ENCODE data around the gene TMEM86A. TPM values are rescaled to one million over a fixed set of nuclear protein-coding genes. Genes with fewer than 3 reads are reported as not detected.

TMEM86A gene
- total and polyA plus RNA-seq, 2 of the 8 experiments (the other 6 are each of a cell fraction or from before 2014, with no cell fraction given) = 1.5 to 1.7 TPM

GRCh38 chr11:18720808-18721560, 22.4 kb downstream of the TMEM86A start:
- H2BK15ac ChIP-seq (ENCODE audit: low read length) = peak overlapping the region; percentile 61; the same call in 1 of the 2 replicates
- H2AFZ ChIP-seq (ENCODE audit: low read length) = peak overlapping the region; percentile 99
- peaks cover 0 to 8% (median 5%) of the 10 kb centered on the region in 4 experiments; a peak in 5 of 7 replicates for H3K4me1 ChIP-seq (replicated peaks in 1 of 4; ENCODE audit: control insufficient read depth in 3 of 4, insufficient read depth in 4 of 4, low read length in 3 of 4)
- no peaks in the 10 kb centered on the region for H4K20me1 ChIP-seq (replicated peaks in 1 of 2; ENCODE audit: control insufficient read depth in 1 of 2, insufficient read depth in 2 of 2, low read length in 2 of 2)
- no peak overlapping the region for H3K56ac ChIP-seq (replicated peaks; ENCODE audit: insufficient read length, low read depth, low read length)
- no peak overlapping the region for H3K14ac ChIP-seq (ENCODE audit: insufficient read length)
- peaks cover 13% of the 10 kb centered on the region for H3K23me2 ChIP-seq (ENCODE audit: low read depth, low read length)
- H3K27me3 ChIP-seq (replicated peaks in 1 of 4; ENCODE audit: control insufficient read depth in 3 of 4, extremely low read depth in 1 of 4, insufficient read depth in 3 of 4, low read length in 3 of 4) = peaks cover 0 to 9% (median 3%) of the 10 kb centered on the region in 4 experiments; a peak in 2 of 7 replicates
- H3K9ac ChIP-seq (replicated peaks in 1 of 4; ENCODE audit: extremely low read depth in 1 of 4, low read depth in 3 of 4, low read length in 3 of 4) = peak overlapping the region in 2 of 4 experiments; percentile 63 to 68; a peak in 5 of 7 replicates
- H3K4me2 ChIP-seq (ENCODE audit: insufficient read depth in 1 of 2, low read depth in 2 of 2, low read length in 2 of 2) = peak overlapping the region; percentile 78 to 100
- no peak overlapping the region for H3K4ac ChIP-seq (replicated peaks; ENCODE audit: insufficient read length, low read depth, low read length)
- no peak overlapping the region for H2BK12ac ChIP-seq (ENCODE audit: low read depth, low read length)
- 9% methylated on average over 39 of the region's 41 CpGs; no CpG with 5 or more reads in 1 of the 2 experiments for WGBS, 2 experiments (ENCODE audit: extremely low coverage in 1 of 2, insufficient coverage in 1 of 2, insufficient read length in 1 of 2, insufficient replicate concordance in 2 of 2, low coverage in 1 of 2, low lambda C conversion rate in 2 of 2, missing lambda C conversion rate in 1 of 2)
- H2BK20ac ChIP-seq (ENCODE audit: low read length) = no peak overlapping the region
- no peak overlapping the region for H4K91ac ChIP-seq (replicated peaks; ENCODE audit: insufficient read length, low read length)
- H3K4me3 ChIP-seq (ENCODE audit: extremely low read depth in 1 of 4, insufficient read depth in 2 of 4, low read depth in 3 of 4, low read length in 4 of 4) = peak overlapping the region; percentile 48 to 86 (median 80)
- no peak overlapping the region for H2BK120ac ChIP-seq (replicated peaks; ENCODE audit: low read depth, low read length)
- H3K79me2 ChIP-seq (ENCODE audit: control insufficient read depth in 1 of 2, insufficient read depth in 2 of 2, low read length in 2 of 2) = no peaks in the 10 kb centered on the region
- H3K27ac ChIP-seq (ENCODE audit: low read depth, low read length) = no peak overlapping the region
- CTCF ChIA-PET (ENCODE audit: partially characterized antibody) = interaction anchor here (0.7 to 11.9 kb wide), 18 partner anchors 10 to 139 kb away, joined by 3 to 225 read pairs (median 8); partner anchors contain the start of gene TMEM86A
- H3K36me3 ChIP-seq (ENCODE audit: control insufficient read depth in 2 of 4, insufficient read depth in 4 of 4, low read length in 3 of 4) = no peaks in the 10 kb centered on the region
- FAIRE-seq (no peak), DNase-seq (ENCODE audit: low read depth in 1 of 2, low spot score in 2 of 2) (peak; percentile 75 to 96)
- H4K8ac ChIP-seq (ENCODE audit: extremely low read depth, insufficient read depth, low read length) = peak overlapping the region; percentile 79; the same call in 1 of the 2 replicates
- H4K5ac ChIP-seq (ENCODE audit: insufficient read length, low read depth, low read length) = no peak overlapping the region
- no peak overlapping the region for H2AK5ac ChIP-seq (ENCODE audit: low read depth, low read length)
- POLR2A ChIA-PET (ENCODE audit: partially characterized antibody) = interaction anchor here (0.8 to 2.6 kb wide), 4 partner anchors 8 to 195 kb away, joined by 3 to 10 read pairs (median 3); partner anchors contain the start of gene TSG101
- 0 out of 2 replicates have a peak overlapping the region, but pooled peaks have one; percentile 38 for H3K18ac ChIP-seq (ENCODE audit: extremely low read depth, low read length)
- no peaks in the 10 kb centered on the region for H3K9me3 ChIP-seq (ENCODE audit: insufficient read depth in 2 of 2, low read depth in 1 of 2, low read length in 1 of 2)
- no peak overlapping the region for H3K23ac ChIP-seq (ENCODE audit: insufficient read length)
- no peaks in the 10 kb centered on the region for H3K79me1 ChIP-seq (ENCODE audit: low read depth, low read length)
- no peak overlapping the region for H2BK5ac ChIP-seq (ENCODE audit: low read depth, low read length)
- TF ChIP-seq TAF7 (optimal IDR thresholded peaks at IDR 0.05; ENCODE audit: borderline replicate concordance, low read depth, low read length) (peak; percentile 34), SIN3A (conservative IDR thresholded peaks at IDR 0.05 in 1 of 2, IDR thresholded peaks at IDR 0.05 in 1 of 2; ENCODE audit: low read depth in 1 of 2, low read length in 2 of 2) (peak in 1 of 2 experiments; percentile 47; a peak in 1 of 4 replicates), TAF1 (IDR thresholded peaks at IDR 0.05; ENCODE audit: low read depth, low read length) (peak; percentile 68; the same call in 1 of the 2 replicates), PHF8 (conservative IDR thresholded peaks at IDR 0.05; ENCODE audit: low read depth, low read length) (0 out of 2 replicates have a peak, but pooled peaks have one; percentile 32), MAX (IDR thresholded peaks at IDR 0.05) (peak; percentile 73; the same call in 1 of the 2 replicates), HDAC2 (IDR thresholded peaks at IDR 0.05; ENCODE audit: borderline replicate concordance in 1 of 2, low read depth in 2 of 2, low read length in 2 of 2) (no peak), E2F6 (IDR thresholded peaks at IDR 0.05) (0 out of 2 replicates have a peak, but pooled peaks have one; percentile 53), ZNF274 (IDR thresholded peaks at IDR 0.05; ENCODE audit: borderline replicate concordance, extremely low read depth, low read length) (no peak), YY1 (IDR thresholded peaks at IDR 0.05; ENCODE audit: low read depth, low read length) (0 out of 2 replicates have a peak, but pooled peaks have one; percentile 16)
